NCI-H2107 treated with DMSO at 0.1 percent for 48 hours (cell line): ENCODE results near the gene PLAA.

Experiments
- DNase-seq: peaks from one replicate; lab custom pipeline; 2025; ENCODE audit not compliant: unreplicated experiment; lab: John Stamatoyannopoulos, UW

Gene PLAA

DNA sequence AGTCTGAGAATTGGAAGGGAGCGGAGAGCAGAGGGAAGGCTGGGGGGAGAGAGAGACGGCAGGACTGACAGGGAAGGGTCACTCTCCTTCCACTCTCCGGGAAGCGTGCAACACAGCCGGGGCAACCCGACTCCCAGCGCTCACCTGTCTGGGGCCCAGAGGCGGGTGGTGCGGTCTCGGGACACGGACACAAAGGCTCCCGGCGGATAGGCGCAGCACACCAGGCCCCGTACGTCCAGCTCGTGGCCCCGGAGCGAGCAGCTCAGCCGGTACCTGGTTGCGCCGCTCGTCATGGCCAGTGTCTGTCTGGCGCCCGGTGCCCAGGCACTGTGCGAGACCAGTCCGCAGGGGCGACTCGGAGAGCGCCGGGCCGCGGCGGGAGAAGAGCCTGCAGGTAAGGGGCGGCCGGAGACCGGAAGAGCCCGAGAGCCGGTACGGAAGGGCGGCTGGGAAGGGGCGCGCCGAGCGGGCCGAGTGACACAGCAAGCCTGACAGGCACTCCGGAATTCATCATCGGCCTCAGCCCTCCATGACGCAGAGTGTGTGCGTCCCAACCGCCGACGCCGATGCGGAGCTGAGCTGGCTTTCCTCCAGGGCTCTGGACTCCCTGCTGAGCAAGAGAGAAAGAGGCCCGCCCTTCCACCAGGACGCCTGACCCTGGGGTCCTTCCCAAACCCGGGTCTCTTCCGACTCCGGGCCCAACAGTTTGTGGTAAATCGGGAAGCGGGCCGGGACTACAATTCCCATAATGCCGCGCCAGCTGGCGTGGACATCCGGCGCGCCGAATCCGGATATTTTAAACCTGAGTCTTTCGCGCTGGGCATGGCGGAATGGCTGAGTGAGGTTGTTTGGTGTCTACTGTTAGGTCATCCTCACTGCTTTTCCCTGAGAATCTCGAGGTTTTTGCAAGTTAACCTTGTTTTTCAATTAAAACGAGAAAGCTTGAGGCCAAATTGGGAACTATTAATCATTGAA, at the start of gene PLAA:
Gene PLAA (minus strand): TSS at position 490 of the 975 bp plus-strand sequence. CDS start 197 bp downstream, at position 293.
- DNase-seq = peak; percentile 79

DNA sequence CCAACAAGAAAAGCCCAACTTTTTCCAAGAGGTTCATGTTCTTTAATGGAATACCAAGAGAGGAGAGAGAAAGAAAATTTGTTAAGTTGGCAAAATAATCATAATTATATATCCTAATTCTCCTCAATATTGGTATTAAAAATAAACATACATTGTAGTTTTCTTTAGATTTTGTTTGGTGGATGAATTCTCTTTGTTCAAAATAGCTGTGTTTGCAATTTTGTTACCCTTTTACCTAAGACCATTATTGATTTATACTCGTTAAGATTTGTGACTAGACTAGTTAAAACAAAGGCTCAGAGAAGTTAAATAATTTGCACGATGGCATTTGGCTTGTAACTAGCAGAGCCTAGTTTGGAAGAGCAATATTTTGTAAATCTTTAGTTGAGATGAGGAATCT, 48.8 kb upstream of the PLAA start:
- DNase-seq = no peak

DNA sequence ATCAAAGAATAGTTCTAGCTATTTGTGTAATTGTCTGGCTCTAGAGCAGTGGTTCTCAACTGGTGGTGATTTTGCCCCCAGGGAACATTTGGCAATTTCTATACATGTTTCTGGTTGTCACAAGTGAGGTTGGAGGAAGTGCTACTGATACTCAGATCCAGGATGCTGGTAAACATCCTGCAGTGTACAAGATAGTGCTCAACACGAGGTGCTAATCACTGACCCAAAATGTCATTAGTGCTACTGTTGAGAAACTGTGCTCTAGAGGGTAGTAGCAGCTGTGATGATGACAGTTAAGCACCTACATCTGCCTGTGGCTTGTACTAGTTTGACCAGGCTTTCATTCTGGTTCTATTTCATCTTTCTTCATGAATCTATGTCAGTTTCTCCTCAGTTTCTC, 36.3 kb upstream of the PLAA start:
- DNase-seq = no peak

DNA sequence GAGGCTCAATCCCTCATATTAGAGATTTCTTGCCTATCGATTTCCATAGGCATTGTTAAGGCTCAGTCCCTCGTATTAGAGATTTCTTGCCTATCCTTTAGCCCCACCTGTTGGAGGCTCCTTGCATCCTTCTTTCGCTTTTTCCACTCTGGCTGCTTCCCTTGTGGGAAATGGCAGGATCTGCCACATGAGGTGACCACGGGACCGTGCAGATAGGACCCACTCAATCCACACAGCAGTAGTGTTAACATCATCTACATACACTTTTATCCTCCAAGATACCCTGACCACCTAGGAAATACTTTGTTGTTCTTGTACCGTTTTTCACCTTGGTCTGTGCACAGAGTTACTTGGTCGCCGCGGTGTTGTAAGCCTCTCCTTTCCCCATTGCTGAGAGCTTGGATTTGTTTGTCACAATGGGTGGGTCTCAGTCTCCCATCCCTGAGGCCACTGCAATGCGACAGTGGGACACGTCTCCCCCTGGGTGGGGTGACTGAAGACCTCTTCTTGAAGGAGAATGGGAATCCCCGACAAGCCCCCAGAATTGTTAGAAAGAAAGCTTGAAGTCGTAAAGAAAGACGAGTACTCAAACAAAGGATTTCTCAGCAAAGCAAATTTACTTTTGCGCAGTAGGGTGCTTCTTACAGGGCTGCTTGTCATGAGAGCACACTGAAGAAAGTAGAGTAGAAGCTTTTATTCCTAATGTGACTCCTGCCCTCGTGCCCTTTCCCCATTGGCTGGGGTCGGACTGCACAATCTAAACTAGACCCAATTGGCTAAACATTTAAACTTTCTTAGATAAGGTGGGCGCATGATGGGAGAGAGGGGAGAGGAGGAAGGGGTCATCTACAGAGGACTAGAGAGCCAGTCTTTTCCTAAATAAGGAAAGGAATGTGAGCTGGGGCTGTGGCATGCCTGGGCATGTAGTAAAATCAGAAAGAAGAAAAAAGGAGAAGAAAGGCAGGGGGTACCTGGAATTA, 29.0 kb upstream of the PLAA start:
- peak; percentile 31 for DNase-seq

DNA sequence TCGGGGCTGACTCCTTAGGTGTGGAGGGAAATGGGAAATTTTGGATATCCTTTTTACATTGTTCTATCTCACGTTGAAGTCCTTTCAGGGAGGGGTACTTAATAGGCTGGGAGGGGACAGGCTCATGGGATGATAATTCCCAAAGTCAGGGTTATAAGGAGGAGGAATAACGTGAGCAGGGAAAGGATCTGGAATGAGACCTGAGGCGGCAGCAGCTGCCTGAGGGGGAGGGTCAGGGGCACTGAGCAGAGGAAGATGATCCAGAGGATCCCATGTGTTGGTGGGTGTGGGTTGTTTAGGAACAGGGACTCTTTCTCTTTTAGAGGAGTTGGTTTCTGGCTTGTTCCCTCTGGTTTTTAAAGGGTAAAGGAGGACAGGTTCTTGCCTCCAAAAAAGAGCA, 27.9 kb upstream of the PLAA start:
- no peak for DNase-seq

DNA sequence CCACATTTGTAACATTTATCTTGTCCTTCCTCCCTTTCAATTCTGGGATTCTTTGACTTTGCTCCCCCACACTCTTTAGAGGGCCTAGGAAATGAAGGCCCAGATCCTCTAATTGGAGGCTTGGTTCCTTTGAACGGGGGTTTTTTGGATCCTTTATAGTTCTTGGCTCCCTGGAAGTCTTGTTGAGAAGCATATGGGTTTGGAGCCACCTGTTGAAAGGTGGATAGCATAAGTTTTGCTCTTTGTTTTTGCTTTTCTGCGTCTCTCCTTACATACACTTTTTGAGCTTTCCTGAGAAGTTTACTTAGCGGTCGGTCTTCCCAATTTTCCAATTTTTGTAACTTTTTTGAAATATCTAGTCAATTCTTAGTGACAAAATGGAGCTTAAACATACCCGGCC, 26.9 kb upstream of the PLAA start:
- DNase-seq = no peak

DNA sequence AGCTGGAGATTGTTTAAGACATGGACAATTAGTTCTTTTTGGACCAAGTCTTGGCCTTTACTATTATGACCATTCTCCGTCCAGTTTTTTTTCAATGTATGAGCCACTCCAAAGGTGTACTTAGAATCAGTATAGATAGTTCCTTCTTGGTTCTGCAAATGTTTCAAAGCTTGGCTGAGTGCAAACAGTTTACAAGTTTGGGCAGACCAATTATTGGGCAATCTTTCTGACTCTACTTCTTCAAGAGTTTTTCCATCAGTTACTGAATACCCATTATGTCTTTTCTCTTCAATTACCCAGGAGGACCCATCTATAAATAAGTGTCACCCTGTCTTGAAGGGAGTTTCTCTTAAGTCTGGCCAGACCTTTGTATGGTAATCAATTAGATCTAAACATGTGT, 24.7 kb upstream of the PLAA start:
- DNase-seq = no peak

DNA sequence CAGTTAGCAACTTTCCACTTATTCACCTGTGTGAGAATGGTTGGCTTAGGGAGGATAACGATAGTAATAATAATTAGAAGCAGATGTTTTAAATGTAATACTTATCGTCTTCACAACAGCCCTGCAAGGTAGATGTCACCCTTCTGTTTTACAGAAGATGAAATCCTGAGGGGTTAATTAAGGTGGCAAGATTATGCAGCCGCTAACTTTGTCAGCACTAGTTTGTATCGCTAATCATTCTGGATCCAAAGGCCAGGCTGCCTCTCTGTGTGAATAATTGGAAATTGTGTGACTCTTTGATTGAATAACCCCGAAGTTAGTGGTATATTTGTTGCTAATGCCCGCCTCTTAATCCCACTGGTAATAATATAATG, 9.8 kb upstream of the PLAA start:
- DNase-seq = no peak

DNA sequence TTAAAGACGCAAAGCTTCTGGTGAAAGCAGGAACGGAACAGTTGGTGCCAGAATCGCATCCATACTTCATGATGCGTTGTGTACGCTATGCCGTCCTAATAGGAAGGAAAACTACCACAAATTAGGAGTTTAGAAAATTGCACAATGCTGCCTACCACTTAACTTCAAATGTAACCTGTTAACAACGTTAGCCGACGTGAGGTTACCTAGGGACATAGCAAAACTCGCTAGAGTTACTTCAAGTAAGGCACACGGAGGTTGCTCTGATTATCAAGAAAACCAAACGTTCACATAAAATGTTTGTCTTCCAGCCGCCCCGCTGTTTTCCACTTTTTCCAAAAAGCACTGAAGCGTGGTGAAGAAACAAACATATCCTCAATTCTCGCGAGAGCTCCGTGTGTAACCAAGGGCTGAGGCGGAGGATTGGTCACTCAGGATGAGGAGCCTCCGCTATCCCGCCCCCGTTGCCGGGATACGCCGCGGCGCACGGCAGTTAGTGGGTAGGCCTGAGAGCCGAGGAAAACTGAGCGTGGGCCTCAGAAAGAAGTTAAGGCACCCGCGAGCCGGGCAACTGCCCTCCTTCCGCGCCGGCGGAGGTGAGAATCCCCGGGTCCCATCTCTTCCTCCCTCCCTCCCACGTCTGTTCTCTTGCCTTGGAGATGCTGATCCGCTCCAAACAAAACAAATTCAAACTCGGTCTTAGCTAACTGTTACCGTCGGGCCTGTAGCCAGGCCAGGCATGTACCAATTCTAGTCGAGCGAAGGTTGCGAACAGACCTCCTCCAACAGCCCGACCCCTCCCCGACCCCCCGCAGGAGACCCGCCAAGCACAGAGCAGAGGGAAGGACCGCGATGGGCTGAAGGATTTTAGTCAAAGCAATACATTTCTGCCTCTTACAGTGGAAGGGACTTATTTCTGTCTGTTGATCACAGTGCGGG, 9.1 kb upstream of the PLAA start, which contains the start of gene IFT74:
Gene IFT74 (plus strand): TSS at position 492 of the 939 bp plus-strand sequence. CDS start 5,556 bp downstream, outside the sequence.
- DNase-seq = peak; percentile 96

DNA sequence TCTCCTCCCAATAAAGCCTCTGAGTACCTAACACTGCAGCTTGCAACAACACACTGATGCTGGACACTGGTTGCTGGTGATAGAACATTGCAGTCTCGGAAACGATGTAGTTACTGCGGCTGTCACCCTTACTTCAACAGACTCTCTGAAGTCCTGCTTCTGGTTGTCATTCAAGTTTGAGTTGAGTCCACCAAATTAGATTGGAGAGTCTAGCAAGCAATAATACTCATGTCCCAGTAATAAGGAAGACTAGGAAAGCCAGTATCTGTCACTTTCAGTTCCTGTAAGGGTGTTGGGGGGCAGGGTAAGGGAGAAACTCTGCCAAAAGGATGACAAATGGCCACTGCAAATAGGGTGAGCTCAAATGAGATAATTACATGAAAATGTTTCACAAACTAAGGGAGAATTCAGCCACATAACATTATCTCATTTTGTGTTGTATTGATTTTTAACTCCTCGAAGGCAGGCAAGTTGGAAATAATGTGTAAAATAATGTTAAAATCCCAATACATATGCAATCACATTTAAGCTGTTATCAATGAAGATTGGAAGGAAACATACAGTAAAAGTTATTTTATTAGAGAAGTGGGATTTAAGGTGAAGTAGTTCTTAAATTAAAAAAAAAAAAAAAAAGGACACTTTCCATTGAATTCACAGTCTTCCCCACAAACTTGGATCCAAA, 8.3 kb upstream of the PLAA start:
- no peak for DNase-seq

DNA sequence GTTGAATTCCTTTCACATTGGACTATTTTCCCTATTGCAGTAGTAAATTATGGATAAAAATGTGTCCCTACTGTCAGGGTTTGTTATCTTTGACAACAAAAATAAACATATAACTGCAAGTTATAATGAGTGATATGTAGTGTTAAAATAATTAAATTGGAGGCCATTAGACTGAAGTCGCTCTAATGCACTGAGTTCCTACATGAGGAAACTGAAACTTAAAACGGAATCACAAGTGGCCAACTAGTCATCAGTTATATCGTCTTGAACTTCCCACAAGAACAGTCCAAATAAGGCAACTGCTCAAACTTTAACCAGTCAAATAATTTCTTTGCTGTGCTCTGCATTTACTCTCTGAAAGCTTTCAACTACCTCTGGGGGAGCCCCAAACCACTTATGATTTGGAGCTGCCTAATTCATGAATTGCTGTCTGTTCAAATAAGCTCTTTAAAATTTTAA, 7.0 kb upstream of the PLAA start:
- no peak for DNase-seq

DNA sequence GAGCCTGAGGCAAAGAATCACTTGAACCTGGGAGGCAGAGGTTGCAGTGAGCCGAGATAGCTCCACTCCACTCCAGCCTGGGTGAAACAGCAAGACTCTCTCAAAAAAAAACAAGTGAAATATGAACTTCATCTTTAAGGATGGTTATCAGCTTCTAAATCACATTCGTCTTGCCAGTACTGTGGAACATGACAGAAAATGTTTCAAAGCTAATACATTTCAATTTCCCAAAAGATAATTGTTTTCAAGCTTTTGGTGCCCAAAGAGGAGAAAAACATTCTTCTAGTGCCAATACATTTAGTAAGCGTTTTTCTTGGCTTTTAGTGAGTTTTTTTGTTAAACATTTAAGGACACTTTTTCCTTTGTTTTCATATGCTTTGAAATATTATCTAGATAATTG, 4.8 kb upstream of the PLAA start:
- no peak for DNase-seq

DNA sequence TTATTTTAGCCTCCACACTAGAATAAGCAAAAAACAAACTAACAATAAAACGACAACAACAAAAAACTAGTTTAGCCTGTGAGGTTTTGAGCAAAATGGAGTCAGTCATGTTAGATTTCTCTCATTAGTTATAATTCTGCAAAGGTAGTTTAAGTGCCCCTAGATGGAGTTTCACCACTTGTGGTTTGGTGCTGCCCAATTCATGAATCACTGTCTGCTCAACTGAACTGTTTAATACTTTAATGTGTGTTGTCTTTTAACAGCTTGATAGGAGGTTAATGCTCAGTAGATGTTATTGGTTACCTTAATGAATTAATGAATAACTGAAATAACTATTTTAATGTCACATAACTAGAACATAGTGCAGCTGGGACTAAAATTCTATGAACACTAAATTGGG, 3.5 kb upstream of the PLAA start:
- no peak for DNase-seq

DNA sequence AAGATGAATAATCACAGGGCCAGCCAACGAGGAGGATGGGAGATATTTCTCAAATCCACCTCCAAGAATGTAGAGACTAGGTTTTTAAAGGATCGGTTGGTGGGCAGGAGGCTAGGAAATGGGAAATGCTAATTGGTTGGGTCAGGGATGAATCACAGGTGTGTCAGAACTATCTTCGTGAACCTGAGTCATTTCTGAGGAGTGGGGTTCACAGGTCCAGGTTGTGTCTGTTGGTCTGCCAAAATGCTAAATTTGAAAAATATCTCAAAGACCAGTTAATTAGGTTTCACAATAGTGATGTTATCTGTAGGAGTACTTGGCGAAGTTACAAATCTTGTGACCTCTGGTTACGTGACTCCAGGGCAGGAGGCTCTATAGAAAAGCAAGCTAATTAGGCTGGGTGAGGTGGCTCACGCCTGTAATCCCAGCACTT, 2.6 kb upstream of the PLAA start:
- no peak for DNase-seq

DNA sequence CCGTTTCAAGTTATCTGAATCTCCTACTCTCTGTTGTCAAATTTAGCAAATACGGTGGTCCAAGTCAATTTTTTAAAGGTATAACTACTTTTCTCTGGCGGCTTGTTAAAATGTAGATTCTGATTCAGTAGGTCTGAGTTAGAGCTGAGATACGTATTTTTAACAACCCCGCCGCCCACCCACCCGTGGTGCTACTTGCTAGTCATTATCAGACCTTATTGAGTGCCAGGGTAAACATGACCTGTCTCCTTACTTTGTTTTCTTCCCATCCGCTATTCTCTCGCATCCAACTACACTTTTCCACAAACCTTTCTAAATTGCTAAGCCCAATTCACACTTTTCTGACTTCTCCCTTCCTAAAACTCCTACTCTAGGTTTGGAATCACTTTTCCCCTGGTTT, 694 bp upstream of the PLAA start:
- DNase-seq = no peak

DNA sequence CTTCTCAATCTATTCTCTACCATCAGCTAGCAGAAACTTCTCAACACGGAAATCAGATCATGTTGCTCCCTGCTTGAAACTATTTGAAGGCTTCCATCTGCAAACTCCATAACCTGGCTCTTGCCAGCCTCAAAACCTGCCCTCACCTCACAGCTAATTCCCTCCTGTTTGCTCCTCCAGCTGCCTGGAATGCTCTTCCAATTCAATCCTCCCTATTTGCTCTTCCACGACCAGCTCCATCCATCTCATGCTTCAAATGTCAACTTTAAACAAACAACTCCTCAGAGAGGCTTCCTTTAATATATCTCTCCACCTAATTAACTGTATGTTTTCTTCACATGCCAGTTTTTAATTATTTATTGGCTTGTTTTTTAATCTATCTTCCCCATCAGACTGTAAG, 1.5 kb downstream of the PLAA start:
- DNase-seq = no peak

DNA sequence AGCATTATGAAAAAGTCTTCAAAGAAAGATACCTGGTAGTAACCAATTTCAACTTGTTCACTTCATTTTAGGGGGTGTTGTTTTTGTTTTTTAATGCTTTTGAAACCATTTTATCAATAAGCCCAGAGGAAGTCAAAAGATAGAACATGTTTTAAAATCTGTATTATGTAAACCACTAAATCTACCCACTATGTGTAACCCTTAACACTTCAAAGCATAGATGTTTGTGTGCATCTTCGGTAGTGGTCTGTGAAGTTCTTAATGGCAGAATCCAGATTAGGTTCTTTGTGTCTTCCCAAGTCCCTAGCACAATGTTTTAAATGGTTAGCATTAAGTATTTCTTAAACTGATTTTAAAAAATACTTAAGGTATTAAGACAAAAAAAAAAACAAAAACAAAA, 6.3 kb downstream of the PLAA start:
- DNase-seq = no peak

DNA sequence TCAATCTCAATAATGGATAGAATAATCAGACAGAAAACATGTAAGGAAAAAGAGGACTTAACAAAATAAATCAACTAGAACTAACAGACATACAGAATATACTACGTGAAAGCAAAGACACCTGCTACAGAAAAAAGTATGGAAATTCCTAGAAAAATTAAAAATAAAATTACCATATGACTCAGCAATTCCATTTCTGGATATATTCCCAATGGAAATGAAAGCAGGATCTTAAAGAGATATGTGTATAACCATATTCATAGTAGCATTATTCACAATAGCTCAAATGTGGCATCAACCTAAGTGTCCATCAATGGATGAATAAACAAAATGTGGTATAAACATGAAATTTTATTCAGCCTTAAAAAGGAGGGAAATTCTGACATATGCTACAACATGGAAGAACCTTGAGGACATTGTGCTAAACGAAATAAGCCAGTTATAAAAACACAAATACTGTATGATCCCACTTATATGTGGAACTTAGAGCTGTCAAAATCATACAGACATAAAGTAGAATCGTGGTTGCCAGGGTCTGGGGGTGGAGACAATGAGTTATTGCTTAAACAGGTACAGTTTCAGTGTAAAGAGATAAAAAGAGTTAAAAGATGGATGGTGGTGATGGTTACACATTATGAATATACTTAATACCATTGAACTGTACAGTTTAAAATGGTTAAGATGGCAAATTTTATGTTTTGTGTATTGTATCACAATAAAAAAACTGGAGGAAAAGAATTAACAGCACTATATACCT, 6.9 kb downstream of the PLAA start:
- no peak for DNase-seq

DNA sequence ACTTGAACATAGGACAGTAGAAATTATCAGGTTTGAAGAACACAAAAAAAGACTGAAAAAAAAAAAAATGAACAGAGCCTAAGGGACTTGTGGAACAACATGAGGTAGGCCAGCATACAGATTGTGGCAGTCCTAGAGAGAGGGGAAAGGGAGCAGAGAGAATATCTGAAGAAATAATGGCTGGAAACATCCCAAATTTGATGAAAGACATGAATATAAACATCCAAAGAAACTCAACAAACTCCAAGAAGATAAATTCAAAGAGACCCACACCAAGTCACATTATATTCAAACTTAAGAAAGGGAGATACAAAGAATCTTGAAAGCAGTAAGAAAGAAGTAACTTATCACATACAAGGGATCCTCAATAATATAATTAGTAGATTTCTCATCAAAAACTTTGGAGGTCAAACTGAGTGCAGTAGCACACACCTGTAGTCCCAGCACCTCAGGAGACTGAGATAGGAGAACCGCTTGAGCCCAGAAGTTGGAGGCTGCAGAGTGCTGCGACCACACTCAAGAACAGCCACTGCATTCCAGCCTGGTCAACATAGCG, 9.1 kb downstream of the PLAA start:
- DNase-seq = no peak
